ENCODE data around the gene COQ7. TPM values are rescaled to one million over a fixed set of nuclear protein-coding genes. Genes with fewer than 3 reads are reported as not detected.
A peak's percentile ranks its signal among the peaks of the same experiment; 100 is the strongest.

The COQ7 gene
- total RNA-seq, 2 donors from 2014 or later: 28.4 to 39.0 TPM

DNA sequence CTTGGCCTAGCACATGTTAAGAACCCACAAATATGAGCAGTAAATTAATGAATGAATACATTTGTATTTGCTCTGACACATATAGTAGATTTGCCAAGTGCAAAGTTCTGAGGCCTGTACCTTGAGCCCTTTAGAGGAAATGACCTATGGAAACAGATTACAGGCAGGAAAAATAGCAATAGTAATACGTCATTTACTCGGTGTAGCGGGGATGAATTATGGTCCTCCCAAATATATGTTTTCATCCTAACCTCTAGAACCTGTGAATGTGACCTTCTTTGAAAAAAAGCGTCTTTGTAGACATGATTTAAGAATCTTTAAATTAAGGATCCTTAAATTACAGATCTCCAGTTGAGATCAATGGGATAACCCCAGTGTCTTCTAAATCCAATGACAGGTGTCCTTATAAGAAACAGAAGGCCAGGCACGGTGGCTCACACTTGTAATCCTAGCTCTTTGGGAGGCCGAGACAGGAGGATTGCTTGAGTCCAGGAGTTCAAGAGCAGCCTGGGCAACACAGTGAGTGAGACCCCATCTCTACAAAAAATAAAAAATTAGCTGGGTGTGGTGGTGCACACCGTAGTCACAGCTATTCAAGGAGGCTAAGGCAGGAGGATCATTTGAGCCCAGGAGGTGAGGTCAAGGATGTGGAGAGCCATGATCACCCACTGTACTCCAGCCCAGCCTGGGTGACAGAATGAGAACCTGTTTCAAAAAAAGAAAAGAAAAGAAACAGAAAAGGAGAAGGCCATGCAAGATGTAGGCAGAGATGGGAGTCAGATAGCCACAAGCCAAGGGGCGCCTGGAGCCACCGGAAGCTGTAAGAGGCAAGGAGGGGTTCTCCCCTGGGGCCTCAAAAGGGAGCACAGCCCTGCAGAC is 41.2 kb downstream of the COQ7 start:
- TF ChIP-seq, protein P1, sequence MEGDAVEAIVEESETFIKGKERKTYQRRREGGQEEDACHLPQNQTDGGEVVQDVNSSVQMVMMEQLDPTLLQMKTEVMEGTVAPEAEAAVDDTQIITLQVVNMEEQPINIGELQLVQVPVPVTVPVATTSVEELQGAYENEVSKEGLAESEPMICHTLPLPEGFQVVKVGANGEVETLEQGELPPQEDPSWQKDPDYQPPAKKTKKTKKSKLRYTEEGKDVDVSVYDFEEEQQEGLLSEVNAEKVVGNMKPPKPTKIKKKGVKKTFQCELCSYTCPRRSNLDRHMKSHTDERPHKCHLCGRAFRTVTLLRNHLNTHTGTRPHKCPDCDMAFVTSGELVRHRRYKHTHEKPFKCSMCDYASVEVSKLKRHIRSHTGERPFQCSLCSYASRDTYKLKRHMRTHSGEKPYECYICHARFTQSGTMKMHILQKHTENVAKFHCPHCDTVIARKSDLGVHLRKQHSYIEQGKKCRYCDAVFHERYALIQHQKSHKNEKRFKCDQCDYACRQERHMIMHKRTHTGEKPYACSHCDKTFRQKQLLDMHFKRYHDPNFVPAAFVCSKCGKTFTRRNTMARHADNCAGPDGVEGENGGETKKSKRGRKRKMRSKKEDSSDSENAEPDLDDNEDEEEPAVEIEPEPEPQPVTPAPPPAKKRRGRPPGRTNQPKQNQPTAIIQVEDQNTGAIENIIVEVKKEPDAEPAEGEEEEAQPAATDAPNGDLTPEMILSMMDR (IDR thresholded peaks at IDR 0.05): no peak
- H3K36me3 ChIP-seq: no peaks in the 10 kb centered on the region
- no peak overlapping the region for H3K9ac ChIP-seq (ENCODE audit: low read depth in 2 of 2, low read length in 2 of 2)
- H3K4me1 ChIP-seq: no peaks in the 10 kb centered on the region
- DNase-seq: no peak
- H3K27ac ChIP-seq: no peak overlapping the region
- no peaks in the 10 kb centered on the region for H3K27me3 ChIP-seq
- intact Hi-C loops (cut with DNase I): no loop called here
- no peaks in the 10 kb centered on the region for H3K9me3 ChIP-seq
- no peak overlapping the region for H3K4me3 ChIP-seq

DNA sequence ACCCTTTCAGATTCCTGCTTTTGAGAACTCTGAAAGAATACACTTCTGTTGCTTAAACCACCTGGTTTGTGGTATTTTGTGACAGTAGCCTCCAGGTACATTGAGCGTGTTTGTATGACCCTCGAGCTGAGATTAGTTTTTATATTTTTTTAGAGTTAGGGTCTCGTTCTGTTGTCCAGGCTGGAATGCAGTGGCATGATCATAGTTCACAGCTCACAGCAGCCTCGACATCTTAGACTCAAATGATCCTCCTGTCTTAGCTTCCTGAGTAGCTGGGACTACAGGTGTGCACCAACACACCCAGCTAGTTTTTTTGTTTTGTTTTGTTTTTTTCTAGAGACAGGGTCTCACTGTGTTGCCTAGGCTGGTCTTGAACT is 41.9 kb downstream of the COQ7 start:
- Histone ChIP-seq H3K27me3 (no peaks in the 10 kb centered on the region), H3K9ac (ENCODE audit: low read depth in 2 of 2, low read length in 2 of 2) (no peak overlapping the region), H3K27ac (no peak overlapping the region), H3K9me3 (no peaks in the 10 kb centered on the region), H3K4me3 (no peak overlapping the region), H3K4me1 (no peaks in the 10 kb centered on the region), H3K36me3 (no peaks in the 10 kb centered on the region)
- intact Hi-C loops (cut with DNase I): no loop called here
- TF ChIP-seq, protein P1 (IDR thresholded peaks at IDR 0.05): no peak
- no peak for DNase-seq

DNA sequence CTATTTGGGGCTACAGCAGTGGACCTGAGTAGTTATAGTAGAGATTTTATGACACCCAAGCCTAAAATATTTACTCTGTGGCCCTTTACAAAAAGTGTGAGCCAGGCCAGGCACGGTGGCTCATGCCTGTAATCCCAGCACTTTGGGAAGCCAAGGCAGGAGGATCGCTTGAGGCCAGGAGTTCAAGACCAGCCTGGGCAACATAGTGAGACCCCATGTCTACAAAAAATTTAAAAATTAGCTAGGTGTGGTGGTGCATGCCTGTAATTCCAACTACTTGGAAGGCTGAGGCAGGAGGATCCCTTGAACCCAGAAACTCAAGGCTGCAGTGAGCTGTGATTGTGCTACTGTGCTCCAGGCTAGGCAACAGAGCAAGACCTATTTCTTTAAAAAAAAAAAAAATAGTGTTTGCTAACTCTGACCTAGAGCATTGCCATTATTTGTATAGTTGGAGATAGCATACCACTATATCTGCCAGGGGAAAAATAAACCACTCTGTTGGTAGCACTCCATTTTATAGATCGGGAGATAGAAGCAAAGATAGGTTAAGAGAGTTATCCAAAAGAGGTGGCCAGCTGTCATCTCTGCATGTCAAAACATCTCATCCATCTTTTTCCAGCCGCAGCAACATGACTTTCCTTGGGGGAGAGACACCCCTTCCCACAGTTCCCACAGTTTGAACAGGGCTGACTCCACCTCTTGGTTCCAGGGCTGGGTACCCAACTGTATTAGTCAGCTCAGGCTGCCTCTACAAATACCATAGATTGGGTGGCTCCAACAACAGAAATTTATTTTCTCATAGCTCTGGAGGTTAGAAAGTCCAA is 43.3 kb downstream of the COQ7 start:
- H3K27ac ChIP-seq: no peak overlapping the region

DNA sequence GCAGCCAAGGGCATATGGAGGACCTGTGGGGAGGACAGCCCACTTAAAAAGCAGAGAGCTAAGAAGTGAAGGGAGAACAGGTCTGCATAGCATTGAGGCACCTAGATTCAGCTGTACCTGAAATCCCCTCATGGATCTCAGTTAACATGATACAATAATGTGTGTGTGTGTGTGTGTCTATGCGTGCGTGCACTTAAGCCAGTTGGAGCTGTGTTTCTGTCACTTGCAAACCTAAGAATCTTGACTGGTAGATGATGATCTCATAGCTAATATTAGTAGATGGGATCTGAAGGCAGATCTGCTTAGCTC is 44.6 kb downstream of the COQ7 start:
- Histone ChIP-seq H3K27me3 (no peaks in the 10 kb centered on the region), H3K4me1 (peaks cover 12% of the 10 kb centered on the region), H3K9me3 (no peaks in the 10 kb centered on the region), H3K36me3 (no peaks in the 10 kb centered on the region), H3K4me3 (no peak overlapping the region), H3K9ac (ENCODE audit: low read depth in 2 of 2, low read length in 2 of 2) (no peak overlapping the region), H3K27ac (no peak overlapping the region)
- DNase-seq: no peak
- intact Hi-C loops (cut with DNase I): no loop called here
- TF ChIP-seq, protein P1 (IDR thresholded peaks at IDR 0.05): no peak

More for the DNA sequence above, 43.3 kb downstream of the COQ7 start:
- Histone ChIP-seq H3K4me1 (peaks cover 10% of the 10 kb centered on the region), H3K9ac (ENCODE audit: low read depth in 2 of 2, low read length in 2 of 2) (no peak overlapping the region), H3K9me3 (no peaks in the 10 kb centered on the region), H3K4me3 (no peak overlapping the region), H3K27me3 (no peaks in the 10 kb centered on the region), H3K36me3 (no peaks in the 10 kb centered on the region)
- no peak for DNase-seq
- TF ChIP-seq, protein P1 (IDR thresholded peaks at IDR 0.05): no peak
- intact Hi-C loops (cut with DNase I): no loop called here

DNA sequence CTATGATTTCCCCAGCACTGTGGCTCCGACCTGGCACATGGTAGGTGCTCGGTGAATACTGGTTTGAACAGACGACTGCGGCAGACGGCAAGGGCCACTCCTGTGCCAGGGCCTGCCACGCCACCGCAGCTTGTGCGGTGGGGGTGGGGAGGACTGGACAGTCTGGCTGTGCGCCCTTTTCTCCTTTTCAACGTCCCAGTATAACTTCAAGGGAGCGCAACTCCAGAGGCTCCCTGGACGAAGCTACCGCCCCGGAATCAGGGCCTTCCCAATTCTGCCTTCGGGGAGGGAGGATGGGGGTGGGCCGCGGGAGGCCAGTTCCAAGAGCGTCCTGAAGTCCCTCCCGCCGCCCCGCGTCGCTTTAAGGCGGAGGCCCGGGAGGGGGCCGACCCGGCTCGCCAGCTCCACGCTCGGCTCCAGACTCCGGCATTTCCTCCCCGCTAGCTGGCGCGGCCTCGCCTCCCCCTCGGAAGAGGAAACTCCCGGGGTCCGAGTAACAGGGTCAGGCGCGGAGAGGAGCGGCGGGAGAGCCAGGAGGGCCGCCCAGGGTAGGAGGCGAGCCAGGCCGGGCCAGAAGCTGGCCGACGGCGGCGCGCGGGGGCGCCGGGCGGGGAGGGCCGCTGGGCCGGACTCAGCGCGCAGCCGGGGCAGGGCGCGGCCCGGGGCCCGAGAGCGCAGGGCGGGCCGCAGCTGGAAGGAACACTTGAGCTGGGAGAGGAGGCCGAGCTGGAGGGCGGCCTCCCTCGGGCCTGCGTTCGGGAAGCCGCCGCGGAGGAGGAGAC is 46.4 kb downstream of the COQ7 start, which contains the start of gene ITPRIPL2:
ITPRIPL2 (plus strand) TSS at position 388 of the 782 bp plus-strand sequence. CDS start 498 bp downstream, outside the sequence.
- H3K9me3 ChIP-seq: no peaks in the 10 kb centered on the region
- peak within 1 kb of the TSS; percentile 74 to 96 for H3K9ac ChIP-seq (ENCODE audit: low read depth in 2 of 2, low read length in 2 of 2)
- peaks cover 21% of the 10 kb centered on the region for H3K4me1 ChIP-seq
- DNase-seq: peak; percentile 86
- peak within 1 kb of the TSS; percentile 79 for H3K4me3 ChIP-seq
- no peaks in the 10 kb centered on the region for H3K27me3 ChIP-seq
- peak within 1 kb of the TSS; percentile 94 for H3K27ac ChIP-seq
- TF ChIP-seq, protein P1 (IDR thresholded peaks at IDR 0.05): no peak
- H3K36me3 ChIP-seq: no peaks in the 10 kb centered on the region
- intact Hi-C loops (cut with DNase I): no loop called here
